Common myeloid progenitor, CD34-positive (primary cell): ENCODE measurements around the gene SPINDOC.

Experiments used
- CTCF ChIA-PET: fragments of 350-600 bp; sonication (Branson Sonifier 250); formaldehyde crosslinking; loops from one replicate; lab custom pipeline; 2021; ENCODE audit warnings: antibody characterized with exemption; lab: Charles Lee
- POLR2A ChIA-PET: fragments of 350-600 bp; sonication (Branson Sonifier 250); formaldehyde crosslinking; loops from one replicate; lab custom pipeline; 2021; ENCODE audit warnings: antibody characterized with exemption; lab: Charles Lee
- DNase-seq, 3 donors: peaks; one replicate each; pipeline versions ENCODE4 v3.0.0 to v3.0.0-alpha.2; 2013
- H3K27ac ChIP-seq, 2 experiments: 1 replicate in 1 of 2; 2 replicates in 1 of 2; pipeline ENCODE4 v1.7.0; 2013; ENCODE audit warnings: inconsistent platforms in 2 of 2, low read length in 2 of 2, mild to moderate bottlenecking in 2 of 2, low read depth in 1 of 2, moderate library complexity in 1 of 2; ENCODE audit not compliant: severe bottlenecking in 2 of 2, insufficient read depth in 1 of 2, poor library complexity in 1 of 2
- H3K27me3 ChIP-seq, 5 experiments: replicated peaks in 2 of 5; 1 replicate in 3 of 5; 2 replicates in 2 of 5; pipeline versions ENCODE4 v1.6.1 to v1.7.0; 2013; ENCODE audit warnings: low read length in 4 of 5, mild to moderate bottlenecking in 2 of 5, moderate library complexity in 2 of 5, inconsistent platforms in 1 of 5; ENCODE audit not compliant: insufficient read depth in 5 of 5, control insufficient read depth in 4 of 5
- H3K36me3 ChIP-seq, 4 experiments: 1 replicate in 2 of 4; 2 replicates in 2 of 4; pipeline versions ENCODE4 v1.6.1 to v1.7.0; 2013; ENCODE audit warnings: low read length in 3 of 4, control low read depth in 1 of 4, mild to moderate bottlenecking in 1 of 4; ENCODE audit not compliant: control insufficient read depth in 4 of 4, insufficient read depth in 4 of 4
- H3K4me1 ChIP-seq, 4 experiments: 1 replicate in 3 of 4; 2 replicates in 1 of 4; pipeline versions ENCODE4 v1.6.1 to v1.7.1; 2013; ENCODE audit warnings: low read length in 3 of 4, mild to moderate bottlenecking in 3 of 4, control low read depth in 1 of 4, inconsistent platforms in 1 of 4, moderate library complexity in 1 of 4; ENCODE audit not compliant: control insufficient read depth in 4 of 4, insufficient read depth in 4 of 4; ENCODE audit errors: control extremely low read depth in 1 of 4
- H3K4me3 ChIP-seq, 7 experiments: 1 replicate in 4 of 7; 2 replicates in 3 of 7; pipeline versions ENCODE4 v1.5.1 to v1.7.0; 2013; ENCODE audit warnings: mild to moderate bottlenecking in 7 of 7, low read length in 6 of 7, moderate library complexity in 6 of 7, inconsistent platforms in 2 of 7, low read depth in 2 of 7, control low read depth in 1 of 7; ENCODE audit not compliant: insufficient read depth in 4 of 7, control insufficient read depth in 1 of 7; ENCODE audit errors: extremely low read depth in 1 of 7
- H3K9me3 ChIP-seq, 5 experiments: 1 replicate in 4 of 5; 2 replicates in 1 of 5; pipeline versions ENCODE4 v1.6.1 to v1.7.1; 2013; ENCODE audit warnings: low read length in 4 of 5, mild to moderate bottlenecking in 2 of 5, inconsistent platforms in 1 of 5, low read depth in 1 of 5, moderate library complexity in 1 of 5; ENCODE audit not compliant: control insufficient read depth in 4 of 5, insufficient read depth in 2 of 5; ENCODE audit errors: control extremely low read depth in 1 of 5
- WGBS: methylation state at CpG from one replicate; pipeline ENCODE4 v1.1.5; 2013; ENCODE audit not compliant: insufficient coverage; 5-methylcytosine and 5-hydroxymethylcytosine counted together

Gene SPINDOC

DNA sequence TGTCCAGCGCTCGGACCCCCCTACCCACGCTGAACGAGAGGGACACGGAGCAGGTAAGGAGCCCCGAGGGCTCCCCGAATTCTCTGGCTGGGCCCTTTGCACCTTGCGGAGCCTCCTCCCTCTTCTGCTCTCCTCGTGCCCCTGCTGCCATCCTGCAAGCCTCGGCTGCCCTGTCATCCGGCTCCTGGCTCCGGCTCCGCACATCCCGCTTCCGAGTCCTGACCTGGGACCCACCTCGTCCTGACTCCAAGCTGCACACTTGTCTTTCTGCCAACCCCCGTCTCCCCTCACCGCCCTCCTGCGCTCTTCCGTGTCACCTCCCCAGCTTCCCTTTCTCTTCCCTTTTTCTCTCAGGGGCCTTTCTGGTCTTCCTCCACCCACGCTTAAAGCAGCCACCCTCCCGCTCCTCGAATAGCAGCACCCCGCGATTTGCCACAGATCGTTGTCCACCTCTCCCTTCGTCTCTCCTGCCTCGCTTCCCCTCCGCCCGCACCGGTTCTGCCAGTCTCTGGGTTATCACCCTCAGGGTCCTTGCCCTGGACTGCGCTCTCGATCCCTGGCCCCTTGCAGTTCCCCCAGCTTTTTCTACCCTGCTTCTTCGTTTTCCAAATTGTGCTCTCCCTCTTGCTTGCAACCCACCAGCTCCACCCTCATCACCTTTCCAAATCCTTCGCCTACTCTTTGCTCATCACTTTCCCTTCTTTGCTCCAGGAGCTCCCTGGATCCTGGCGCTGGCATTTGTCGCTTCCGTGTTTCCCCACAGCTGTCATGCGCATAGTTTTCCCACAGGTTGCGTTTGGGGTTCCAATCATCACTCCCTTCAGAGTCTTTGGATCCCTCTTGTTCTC is 26.5 kb downstream of the SPINDOC start:
- Histone ChIP-seq H3K9me3 (no peaks in the 10 kb centered on the region), H3K27me3 (no peaks in the 10 kb centered on the region), H3K36me3 (peaks cover 3 to 23% (median 10%) of the 10 kb centered on the region in 4 experiments), H3K4me1 (peaks cover 23 to 57% (median 45%) of the 10 kb centered on the region in 4 experiments), H3K4me3 (peak overlapping the region; percentile 68 to 96 (median 90)), H3K27ac (peak overlapping the region; percentile 83 to 91)
- POLR2A ChIA-PET, result interaction anchor here (0.7 to 1.2 kb wide), 4 partner anchors 9 to 48 kb away, joined by 3 to 4 read pairs (median 3); no protein-coding TSS in a partner anchor
- DNase-seq, result peak; percentile 31 to 66 (median 59)
- CTCF ChIA-PET, result interaction anchor here (0.8 to 12.9 kb wide), 11 partner anchors 10 to 62 kb away, joined by 3 to 176 read pairs (median 6); no protein-coding TSS in a partner anchor
- 1% methylated on average over 39 of the region's 40 CpGs for WGBS

DNA sequence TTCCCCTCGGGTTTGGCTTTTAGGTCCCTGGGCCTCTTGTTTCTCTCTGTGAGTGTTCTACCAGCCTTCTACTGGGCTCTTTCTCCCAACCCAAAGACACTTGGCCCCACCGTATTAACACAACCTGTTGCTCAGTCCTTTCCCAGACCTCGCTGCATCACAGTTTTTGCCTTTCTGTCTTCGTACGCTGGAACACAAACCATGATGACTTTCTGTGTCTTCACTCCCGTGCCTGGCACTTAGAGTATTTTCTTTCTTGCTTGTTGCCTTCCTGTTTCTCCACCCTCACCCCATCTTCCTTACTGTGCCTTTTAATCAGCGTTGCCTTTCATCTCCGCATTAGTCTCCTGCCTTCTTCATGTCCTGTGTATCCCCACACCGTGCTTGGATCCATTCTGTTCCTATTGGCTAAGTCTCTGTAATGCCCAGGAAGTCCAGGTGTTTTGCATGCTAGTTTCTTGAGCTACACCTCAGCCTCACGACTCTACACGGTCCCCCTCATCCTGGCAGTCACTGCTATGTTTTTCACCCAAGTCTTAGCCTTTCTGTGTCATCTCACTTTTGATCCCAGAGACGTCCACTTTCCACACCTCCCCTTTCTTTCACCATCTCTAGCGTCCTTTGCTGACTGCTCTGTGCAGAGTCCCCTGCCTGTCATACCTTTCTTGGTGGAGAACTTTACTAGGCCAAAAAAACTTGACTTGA is 27.3 kb downstream of the SPINDOC start:
- Histone ChIP-seq H3K4me3 (peak overlapping the region; percentile 68 to 96 (median 90)), H3K27ac (peak overlapping the region; percentile 83 to 91), H3K4me1 (peaks cover 25 to 65% (median 48%) of the 10 kb centered on the region in 4 experiments), H3K9me3 (no peaks in the 10 kb centered on the region), H3K27me3 (no peaks in the 10 kb centered on the region), H3K36me3 (peaks cover 3 to 24% (median 14%) of the 10 kb centered on the region in 4 experiments)
- POLR2A ChIA-PET, result interaction anchor here (0.5 to 0.9 kb wide), 3 partner anchors 8 to 32 kb away, joined by 3 to 6 read pairs (median 4); no protein-coding TSS in a partner anchor
- no peak for DNase-seq
- 8% methylated on average over 13 of the region's 13 CpGs for WGBS
- CTCF ChIA-PET, result interaction anchor here (0.8 to 12.9 kb wide), 8 partner anchors 10 to 61 kb away, joined by 3 to 176 read pairs (median 18); no protein-coding TSS in a partner anchor

- Histone ChIP-seq H3K9me3 (no peaks in the 10 kb centered on the region), H3K27me3 (no peaks in the 10 kb centered on the region), H3K4me1 (peaks cover 25 to 66% (median 48%) of the 10 kb centered on the region in 4 experiments), H3K27ac (peak overlapping the region in 1 of 2 experiments; percentile 91), H3K36me3 (peaks cover 3 to 24% (median 14%) of the 10 kb centered on the region in 4 experiments), H3K4me3 (peak overlapping the region in 3 of 7 experiments; percentile 90 to 96 (median 93))
- 78% methylated on average over 2 of the region's 3 CpGs for WGBS
- DNase-seq, result no peak
- CTCF ChIA-PET, result interaction anchor here (0.8 to 2.0 kb wide), 4 partner anchors 13 to 66 kb away, joined by 3 to 4 read pairs (median 3); no protein-coding TSS in a partner anchor
- POLR2A ChIA-PET, result no interaction called here
Observed at GRCh38 chr11:63841554-63841953, 28.3 kb downstream of the SPINDOC start.

GRCh38 chr11:63843041-63843440 is 29.8 kb downstream of the SPINDOC start:
- CTCF ChIA-PET, result interaction anchor here (0.9 to 3.0 kb wide), 6 partner anchors 13 to 103 kb away, joined by 3 to 10 read pairs (median 4); no protein-coding TSS in a partner anchor

GRCh38 chr11:63844836-63845235 is 31.6 kb downstream of the SPINDOC start:
- ChIA-PET CTCF (interaction anchor here (0.8 to 3.0 kb wide), 8 partner anchors 9 to 56 kb away, joined by 3 to 10 read pairs (median 4); no protein-coding TSS in a partner anchor), POLR2A (interaction anchor here (0.6 kb wide), 1 partner anchor 9 kb away, joined by 5 read pairs; no protein-coding TSS in a partner anchor)
- Histone ChIP-seq H3K4me3 (no peak overlapping the region), H3K27ac (no peak overlapping the region), H3K9me3 (no peaks in the 10 kb centered on the region), H3K4me1 (peaks cover 19 to 48% (median 34%) of the 10 kb centered on the region in 4 experiments), H3K27me3 (no peaks in the 10 kb centered on the region), H3K36me3 (peaks cover 3 to 36% (median 14%) of the 10 kb centered on the region in 4 experiments)
- WGBS, result 80% methylated on average over 1 of the region's 4 CpGs
- no peak for DNase-seq

More at GRCh38 chr11:63843041-63843440, 29.8 kb downstream of the SPINDOC start:
- Histone ChIP-seq H3K9me3 (no peaks in the 10 kb centered on the region), H3K4me3 (no peak overlapping the region), H3K27ac (no peak overlapping the region), H3K4me1 (peaks cover 19 to 58% (median 40%) of the 10 kb centered on the region in 4 experiments), H3K27me3 (no peaks in the 10 kb centered on the region), H3K36me3 (peaks cover 3 to 35% (median 14%) of the 10 kb centered on the region in 4 experiments)
- WGBS, result 75% methylated on average over 1 of the region's 1 CpG
- POLR2A ChIA-PET, result interaction anchor here (0.6 kb wide), 1 partner anchor 69 kb away, joined by 5 read pairs; no protein-coding TSS in a partner anchor
- DNase-seq, result no peak

- H3K27ac ChIP-seq, result no peak overlapping the region
- no peak overlapping the region for H3K4me3 ChIP-seq
- H3K9me3 ChIP-seq, result no peaks in the 10 kb centered on the region
- DNase-seq, result no peak
- ChIA-PET POLR2A (no interaction called here), CTCF (interaction anchor here (0.8 to 3.0 kb wide), 10 partner anchors 8 to 61 kb away, joined by 3 to 10 read pairs (median 4); no protein-coding TSS in a partner anchor)
- H3K27me3 ChIP-seq, result no peaks in the 10 kb centered on the region
- H3K4me1 ChIP-seq, result peaks cover 17 to 43% (median 30%) of the 10 kb centered on the region in 4 experiments
- peaks cover 3 to 36% (median 14%) of the 10 kb centered on the region in 4 experiments for H3K36me3 ChIP-seq
- 63% methylated on average over 2 of the region's 2 CpGs for WGBS
Observed at GRCh38 chr11:63845303-63845702, 32.0 kb downstream of the SPINDOC start.
